ENCODE data around the gene CNN3.

The CNN3 gene

DNA sequence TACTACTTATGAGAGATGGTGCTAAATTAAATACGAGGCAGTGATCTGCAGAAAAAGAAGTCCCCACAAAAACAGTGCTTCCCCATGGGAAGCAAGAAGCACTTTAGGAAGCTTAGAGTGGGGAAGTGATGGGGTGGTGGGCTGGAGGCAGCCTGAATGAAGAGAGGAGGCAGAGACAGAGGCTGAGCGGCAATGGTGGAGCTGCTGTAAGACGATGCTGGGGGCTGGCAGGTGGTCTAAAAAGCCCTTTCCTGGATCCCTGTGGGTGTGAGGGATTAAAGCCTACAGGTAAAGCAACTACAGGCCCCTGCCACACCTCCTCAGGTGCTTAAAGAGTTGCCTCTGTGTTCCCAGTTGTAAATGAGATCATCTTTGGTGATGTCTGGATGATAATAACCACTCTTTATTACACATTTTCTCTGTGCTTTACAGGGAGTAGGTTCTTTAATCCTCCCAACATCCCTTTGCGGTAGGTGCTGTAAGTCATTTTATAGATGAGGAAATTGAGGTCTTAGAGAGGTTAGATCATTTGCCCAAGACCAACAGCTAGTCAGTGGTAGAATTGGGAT lies 39.2 kb downstream of the CNN3 start:
- no peak for DNase-seq (ENCODE audit: low read depth, low spot score)

DNA sequence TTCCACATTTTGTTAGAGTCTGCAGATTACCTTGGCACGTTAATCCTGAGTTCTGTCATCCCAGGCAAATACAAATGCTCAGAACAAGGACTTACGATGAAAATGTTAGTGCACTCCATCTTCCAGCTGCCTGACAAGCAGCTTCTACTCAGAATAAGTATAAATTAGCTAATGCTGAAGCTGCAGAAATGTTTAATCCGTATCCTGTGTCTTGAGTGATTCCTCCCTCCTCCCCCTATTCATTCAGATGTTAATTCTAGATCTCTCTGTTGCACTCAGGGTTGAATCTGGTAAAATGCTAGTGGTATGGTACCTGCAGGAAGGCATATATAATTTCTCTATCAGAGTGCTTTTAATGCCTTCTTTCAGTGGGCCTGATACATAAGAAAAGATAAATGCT lies 39.8 kb downstream of the CNN3 start:
- no peak for DNase-seq (ENCODE audit: low read depth, low spot score)

DNA sequence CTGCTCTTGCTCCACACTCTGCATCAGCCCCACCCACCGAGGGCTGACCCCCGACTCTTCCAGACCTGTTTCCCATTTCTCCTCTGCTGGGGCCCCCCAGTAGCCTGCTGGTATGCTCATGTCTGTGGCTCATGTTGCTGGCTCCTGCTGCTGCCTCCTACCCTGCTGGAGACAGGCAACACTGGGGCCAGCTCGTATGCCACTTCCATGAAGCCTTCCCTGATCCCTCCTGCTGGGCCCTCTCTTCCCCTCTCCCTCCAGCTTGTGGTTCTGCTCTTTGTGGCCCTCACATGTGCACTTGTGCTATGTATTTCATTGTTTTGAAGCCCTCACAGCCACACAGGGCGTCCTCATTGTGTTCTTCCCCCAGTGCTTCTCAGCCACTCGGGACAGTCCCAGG lies 40.5 kb downstream of the CNN3 start:
- DNase-seq (ENCODE audit: low read depth, low spot score) = no peak

DNA sequence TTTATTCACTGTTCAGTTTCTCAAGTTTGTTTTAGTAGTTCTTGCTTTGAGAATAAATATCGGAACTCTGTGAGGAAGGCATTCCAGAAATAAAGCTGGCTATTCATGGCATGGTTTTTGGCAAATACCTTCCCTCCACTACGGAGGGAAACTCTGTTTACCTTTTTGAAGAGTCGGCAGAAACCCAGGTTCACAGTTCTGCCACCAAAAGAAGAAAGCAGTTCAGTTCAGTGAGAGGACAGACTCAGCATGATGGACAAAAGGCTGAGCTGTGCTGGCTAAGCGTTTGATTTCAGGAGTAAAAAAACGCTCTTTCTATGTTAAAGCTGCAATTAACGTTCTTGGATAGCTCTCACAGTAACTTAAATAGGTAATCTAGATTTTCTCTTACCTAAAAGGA lies 42.4 kb downstream of the CNN3 start:
- DNase-seq (ENCODE audit: low read depth, low spot score) = no peak

DNA sequence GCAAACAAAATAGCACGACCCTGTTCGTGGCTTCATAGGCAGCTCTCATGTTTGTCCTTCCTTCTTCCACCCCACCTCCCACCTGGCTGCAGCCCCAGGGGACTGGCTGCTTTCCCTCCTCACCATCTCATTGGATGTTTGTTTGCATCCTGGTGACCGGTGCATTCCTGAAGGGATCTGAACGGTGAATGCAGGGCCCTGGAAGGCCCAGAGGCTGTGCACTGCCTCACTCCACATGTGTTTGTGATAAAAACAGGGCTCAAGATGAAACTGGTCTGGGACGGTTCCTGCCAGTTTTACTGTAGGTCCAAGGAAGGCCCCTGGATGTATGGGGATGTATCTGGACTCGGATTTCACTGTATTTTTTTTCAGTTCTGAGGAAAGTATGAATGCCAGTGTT lies 42.8 kb downstream of the CNN3 start:
- DNase-seq (ENCODE audit: low read depth, low spot score) = no peak

DNA sequence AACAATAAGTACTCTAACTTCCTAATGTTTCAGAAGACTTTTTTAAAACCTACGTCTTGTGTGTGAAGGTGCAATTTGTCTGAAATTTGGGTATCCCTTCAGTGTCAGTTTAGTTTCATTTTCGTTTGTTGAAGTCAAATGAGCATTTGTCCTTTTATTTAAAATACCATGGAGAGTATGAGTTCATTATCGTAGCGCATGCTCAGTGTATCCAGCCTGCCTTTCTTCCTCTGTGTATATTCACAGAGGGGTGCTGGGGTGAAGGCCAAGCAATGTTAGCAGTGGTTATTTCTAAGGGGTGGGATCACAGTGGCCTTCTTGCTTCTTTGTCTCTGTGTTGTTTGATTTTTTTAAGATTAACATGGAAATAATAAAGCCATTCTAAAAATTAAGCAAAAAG lies 43.2 kb downstream of the CNN3 start:
- no peak for DNase-seq (ENCODE audit: low read depth, low spot score)

DNA sequence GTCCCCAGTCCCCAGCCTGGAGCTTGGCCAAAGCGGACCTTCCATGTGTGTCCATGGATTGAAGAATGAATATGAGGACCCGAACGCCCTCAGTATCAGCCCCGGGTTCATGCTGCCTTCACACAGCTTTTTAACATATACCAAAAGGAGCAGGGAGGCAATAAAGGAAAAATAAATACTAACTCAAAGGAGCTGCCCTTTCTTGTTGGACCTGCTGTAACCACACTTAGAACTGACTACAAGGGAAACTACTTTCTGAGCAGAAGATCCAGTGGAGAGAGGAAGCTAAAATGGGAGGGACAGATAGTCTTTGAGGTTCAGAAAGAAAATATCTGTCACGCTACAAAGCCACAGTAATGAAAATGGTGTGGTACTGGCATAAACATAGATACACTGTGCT lies 48.6 kb downstream of the CNN3 start:
- no peak for DNase-seq (ENCODE audit: low read depth, low spot score)

DNA sequence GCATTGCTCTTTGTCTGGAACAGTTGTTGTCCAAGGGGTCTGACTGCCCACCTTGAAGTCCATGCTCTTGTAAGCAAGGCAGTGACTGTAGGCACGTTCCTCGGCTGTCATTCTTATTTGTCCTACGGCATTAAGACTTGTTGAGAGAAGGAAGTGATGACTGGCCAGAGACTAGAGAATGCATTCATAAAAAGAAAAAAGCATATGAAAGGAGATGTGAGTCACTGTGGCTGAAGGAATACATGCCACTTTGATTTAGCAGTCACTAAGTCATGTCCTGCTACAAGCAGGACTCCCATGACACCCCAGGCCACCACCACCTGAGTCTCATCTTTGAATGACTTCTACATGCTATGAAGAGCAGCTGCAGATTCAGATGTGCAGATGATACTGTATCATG lies 50.5 kb downstream of the CNN3 start:
- DNase-seq (ENCODE audit: low read depth, low spot score) = no peak

DNA sequence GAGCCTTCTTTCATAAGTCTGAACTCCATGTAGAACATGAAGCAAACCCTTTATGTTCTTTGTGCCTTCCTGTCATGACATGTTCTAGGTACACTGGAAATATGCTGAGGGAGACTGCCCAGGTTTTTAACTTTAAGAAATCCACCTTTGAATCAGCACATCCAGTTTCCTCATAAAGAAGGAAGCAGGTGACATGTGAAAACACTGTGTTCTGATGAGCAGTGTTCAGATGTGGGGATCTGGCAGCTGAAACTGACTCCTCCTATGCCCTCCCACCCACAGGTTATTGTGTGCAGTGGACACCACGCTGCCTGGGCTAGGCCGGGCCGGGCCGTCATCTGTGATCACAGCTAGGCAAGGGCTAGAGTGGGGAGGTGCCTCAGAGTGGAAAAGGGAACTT lies 51.1 kb downstream of the CNN3 start:
- DNase-seq (ENCODE audit: low read depth, low spot score) = no peak

DNA sequence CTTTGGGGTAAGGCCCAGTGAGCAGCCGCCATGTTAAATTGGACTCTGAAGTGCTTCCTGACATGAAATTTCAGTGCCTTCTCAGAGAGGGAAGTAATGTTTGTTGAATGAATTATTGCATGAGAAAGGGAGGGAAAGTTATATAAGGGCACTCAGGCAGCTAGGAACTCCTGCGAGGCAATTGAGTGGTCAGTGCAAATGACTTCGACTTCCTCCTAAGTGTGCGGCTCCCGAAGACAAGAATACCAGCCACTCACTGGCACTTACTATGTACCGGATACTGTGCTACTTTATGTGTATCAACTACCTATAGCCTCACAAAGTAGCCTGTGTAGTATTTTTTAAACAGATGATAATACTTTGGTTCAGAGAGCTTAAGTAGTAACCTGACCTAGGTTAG lies 52.5 kb downstream of the CNN3 start:
- DNase-seq (ENCODE audit: low read depth, low spot score) = no peak

DNA sequence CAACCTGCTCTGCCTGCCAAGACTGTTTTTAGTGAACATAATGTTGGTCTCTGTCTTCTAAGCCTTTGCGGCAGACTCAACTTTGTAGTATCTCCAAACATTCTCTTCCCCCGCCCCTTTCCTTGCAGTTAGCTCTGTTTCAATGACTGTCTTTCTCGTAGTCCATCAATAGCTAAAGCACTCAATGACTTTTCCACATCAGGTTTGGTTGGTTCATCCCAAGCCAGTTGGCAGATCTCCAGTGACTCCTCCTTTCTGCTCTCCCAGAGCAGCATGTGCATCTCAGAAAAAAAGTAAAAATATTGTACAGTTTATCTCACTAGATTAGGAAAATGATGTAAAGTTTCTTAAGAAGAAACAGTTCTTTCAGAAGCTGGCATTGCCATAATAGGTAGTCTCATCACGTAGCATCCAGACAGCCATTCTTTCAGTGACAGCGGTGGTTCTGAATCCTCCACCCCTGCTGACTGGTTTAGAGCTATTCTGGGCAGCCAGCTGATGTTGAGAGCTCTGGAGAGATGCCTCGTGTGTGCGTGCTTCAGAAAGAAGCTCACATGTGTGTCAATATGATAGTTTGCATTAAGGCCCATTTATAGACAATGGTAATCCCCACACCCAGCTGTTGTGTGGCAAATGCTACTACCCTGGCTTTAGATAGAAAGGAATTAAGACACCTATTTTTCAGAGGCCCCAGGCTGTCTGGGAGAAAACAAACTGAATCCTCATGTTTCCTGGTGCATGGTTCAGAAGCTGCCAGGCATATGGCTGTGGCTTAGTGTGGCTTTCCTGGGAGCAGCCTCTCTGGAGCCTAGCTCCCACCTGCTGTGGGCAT lies 53.2 kb downstream of the CNN3 start:
- no peak for DNase-seq (ENCODE audit: low read depth, low spot score)

DNA sequence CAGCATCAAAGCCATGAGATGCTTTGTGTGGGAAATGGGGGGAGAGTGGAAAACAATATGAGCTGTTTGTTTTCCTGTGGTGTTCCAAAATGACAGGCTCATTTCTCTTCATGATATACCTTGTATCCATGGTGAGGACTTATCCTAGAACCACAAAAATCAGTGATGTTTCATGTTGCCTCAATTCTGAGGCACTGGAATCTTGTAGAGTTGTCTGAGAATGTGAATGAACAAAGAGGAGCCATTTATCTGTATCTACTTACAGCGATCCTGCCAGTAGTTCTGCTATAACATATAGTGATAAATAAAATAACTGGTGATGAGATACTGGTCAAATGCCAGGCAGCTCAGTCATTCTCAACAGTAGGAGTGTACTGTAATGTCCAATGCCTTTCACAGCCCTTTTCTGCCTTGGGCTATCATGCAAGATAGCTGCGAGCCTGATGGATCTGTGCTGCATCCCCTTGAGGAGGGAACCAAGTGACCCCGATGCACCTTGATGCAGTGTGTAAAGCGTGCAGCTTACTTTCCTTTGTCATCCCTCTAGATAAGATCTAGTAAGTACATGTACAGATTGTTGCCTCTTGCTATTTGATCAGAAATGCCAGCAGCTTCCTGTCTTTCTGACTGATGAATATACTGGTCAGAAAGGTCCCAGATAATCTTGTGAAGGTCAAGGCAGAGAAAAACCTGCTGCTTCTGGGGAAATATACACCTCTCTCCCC lies 54.0 kb downstream of the CNN3 start:
- DNase-seq (ENCODE audit: low read depth, low spot score) = no peak

DNA sequence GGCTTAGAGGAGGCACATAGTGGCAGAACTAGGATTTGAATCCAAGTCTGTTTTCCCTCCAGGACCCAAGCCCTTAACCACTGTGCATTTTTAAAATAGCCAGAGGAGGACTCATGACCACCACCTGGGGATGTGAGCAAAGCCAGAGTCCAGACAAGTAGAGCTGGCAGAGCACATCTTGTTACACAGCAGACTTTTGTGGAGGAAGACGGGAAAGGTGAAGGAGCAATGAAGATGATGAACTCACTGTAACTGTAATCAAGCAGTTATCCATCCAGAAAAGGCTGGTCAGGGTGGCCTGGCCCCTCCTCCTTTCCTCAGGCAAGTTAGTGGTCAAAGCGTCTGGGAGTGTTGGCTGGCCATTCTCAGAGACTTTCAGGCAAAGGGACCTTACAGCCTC lies 55.9 kb downstream of the CNN3 start:
- DNase-seq (ENCODE audit: low read depth, low spot score) = no peak

DNA sequence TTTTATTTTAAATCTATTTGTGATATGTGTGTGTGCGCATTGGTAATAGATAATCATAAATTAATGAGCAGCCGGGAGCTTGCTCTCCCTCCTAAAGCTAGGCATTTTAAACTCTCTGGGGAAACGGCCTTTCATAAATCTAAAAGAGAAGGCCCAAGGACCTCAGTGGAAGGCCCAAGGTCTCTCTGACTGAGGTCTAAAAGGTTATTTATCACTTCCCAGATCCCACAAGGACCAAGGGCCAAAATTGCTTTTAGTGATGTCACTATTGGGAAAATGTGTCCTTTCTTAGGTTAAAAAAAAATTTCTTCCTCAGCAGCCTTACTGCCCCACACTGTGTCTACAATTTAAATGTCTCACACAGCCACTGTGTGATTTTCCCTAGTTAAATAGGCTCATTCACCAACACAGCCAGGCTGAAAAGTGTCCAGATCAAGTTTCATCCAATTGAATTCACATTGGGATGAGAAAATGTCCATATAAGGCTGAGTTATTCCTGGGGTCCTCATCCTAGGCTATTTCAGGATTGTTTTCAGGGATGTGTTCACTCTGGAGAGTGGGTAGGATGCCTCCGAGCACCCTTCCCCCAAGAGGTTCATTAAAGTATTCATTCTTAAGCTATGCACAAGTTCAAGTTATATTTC lies 60.6 kb downstream of the CNN3 start:
- no peak for DNase-seq (ENCODE audit: low read depth, low spot score)

DNA sequence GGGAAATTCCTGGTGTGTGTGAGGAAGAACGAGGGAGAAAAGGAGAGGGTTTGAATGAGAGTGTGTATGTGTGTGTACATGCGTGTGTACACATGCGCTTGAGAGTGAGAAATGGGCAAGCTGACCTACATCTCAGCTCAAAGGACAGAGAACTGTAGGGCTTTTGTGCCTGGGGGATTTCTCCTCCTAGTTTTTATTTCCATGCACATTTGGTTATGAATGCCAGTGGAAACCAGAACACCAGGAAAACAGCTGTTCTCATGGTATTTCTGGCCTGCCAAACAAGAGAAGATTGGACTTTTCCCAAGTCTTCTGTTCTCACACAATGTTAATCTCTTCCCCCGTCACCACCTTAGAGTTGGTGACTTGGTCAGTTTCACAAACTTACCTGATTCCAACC lies 61.5 kb downstream of the CNN3 start:
- no peak for DNase-seq (ENCODE audit: low read depth, low spot score)

DNA sequence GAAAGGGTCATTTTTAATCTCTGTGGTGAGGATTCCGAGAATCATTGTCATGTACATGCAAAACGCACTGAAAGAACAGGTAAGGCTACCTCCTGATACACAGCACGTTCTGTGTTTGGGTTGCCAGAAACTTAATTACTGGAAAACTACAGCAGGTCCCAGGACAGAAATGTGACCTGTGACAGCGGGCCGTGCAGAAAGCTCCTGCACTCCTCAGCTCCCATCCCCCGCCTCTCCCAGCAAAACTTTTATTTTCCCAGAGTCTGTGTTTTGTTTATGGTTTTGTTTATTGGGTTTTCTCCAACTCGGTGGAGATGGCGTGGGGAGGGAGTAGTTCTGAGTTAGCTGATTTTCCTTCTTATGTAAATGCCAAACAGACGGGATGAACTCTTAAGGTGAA lies 62.1 kb downstream of the CNN3 start:
- DNase-seq (ENCODE audit: low read depth, low spot score) = no peak

DNA sequence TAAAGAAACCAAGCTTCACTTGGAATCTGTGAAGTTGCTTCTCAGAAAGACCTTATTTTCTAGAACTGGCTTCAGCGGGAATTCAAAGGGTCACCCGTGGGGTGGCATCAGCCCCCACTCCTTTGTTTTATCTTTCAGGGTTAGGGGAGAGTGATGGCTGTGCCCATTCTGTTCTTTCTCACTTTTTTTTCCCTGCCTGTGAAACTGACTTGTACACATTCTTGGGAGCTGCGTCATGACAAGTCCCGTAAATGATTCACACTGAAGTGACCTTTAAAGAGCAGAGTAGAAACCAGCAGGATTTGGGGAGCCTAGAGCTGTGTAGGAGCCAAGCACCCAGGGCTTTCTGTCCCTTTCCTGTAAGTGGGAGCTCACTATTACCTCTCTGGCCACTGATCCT lies 63.0 kb downstream of the CNN3 start:
- no peak for DNase-seq (ENCODE audit: low read depth, low spot score)

DNA sequence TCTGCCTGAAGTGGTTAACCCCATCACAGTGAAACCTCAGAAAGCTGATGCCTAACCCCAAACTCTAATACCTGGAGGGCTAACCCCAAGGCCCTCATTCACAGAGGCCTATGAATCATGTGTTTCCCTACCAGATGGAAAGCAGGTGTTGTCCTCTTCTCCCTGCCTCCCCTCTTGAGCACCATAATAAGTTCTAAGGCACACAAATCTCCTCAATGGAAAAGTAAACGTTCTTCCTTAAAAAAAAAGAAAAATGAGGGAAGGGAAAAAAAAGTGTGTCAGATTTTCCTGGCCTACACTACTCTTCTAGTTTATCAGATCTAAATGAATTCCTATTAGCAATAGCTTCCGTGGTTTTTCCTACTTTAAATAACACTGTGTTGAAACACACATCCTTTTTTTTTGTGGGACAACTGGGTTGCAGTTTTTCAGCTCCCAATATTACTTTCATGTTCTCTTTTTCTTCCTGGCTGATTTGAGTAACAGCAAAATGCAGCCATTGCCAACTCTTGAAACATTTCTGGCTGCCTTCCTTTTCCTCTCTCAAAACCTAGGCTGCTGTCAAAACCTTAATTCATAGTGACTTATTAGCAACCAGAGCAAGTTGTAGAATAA lies 63.5 kb downstream of the CNN3 start:
- no peak for DNase-seq (ENCODE audit: low read depth, low spot score)

DNA sequence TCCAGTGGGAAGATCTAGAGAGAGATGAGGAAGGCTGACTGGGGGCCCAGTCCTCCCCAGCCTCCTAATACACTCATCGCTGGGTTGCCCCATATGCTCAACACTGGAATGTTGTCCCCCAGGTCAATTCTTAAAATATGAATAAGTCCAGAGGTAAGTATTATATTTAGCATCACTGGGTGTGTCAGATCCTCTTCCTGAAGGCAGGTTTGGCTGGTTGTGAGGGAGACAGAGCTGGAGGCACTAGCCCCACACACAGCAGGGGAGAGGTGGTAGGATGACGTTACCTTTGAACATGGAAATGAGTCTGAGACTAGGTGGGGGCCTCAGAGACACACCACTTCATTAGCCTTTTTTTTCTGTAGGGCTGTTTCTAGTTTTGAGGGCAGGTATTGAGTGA lies 64.2 kb downstream of the CNN3 start:
- no peak for DNase-seq (ENCODE audit: low read depth, low spot score)

DNA sequence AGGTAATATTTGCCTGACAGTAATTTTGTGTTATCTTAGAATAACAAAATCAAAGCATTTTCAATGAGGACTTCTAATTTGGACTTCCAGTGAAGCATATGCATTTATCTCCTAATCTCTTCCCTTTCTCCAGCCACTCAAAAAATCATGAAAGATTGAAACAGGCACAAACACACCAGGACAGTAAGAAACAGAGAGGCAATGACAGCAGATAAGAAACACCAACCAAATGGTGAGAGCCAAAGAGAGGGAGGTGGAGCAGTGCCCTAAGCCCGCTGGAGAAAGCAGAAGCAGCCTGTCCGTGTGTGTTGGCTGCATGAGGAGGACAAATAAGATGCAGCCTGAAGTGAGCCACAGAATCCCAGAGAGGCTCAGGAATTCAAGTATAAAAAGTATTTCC lies 67.7 kb downstream of the CNN3 start:
- DNase-seq (ENCODE audit: low read depth, low spot score) = no peak

DNA sequence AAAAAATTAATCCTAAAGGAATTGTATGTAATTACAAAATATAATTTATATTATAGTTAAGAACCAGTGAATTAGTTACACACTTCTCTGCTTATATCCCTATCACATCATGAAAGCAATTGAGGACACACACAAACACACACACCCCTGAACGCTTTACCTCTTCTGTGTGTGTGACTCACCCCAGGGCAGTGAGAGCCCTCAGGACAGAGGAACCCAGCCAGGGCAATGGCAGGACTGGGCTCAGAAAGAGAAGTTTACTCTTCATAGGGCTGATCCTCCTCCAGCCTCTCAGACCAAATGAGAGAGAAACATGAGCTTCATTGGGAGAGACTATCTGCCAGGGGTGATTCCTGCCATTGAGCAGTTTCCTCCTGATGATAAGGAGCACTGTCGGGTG lies 68.6 kb downstream of the CNN3 start:
- DNase-seq (ENCODE audit: low read depth, low spot score) = no peak

DNA sequence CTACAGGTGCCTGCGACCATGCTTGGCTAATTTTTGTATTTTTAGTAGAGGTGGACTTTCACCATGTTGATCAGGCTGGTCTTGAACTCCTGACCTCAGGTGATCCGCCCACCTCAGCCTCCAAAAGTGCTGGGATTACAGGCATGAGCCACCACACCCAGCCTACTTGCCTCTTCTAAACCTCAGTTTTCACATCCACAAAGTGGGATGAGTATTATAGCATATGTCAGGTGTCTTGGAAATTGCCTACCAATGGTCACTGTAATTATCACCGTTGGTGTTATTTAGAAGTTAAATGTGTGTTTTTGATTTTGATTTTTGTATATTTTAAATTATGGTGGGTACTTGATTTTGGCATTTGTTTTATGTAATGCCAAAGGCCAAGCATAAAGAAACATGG lies 70.0 kb downstream of the CNN3 start:
- DNase-seq (ENCODE audit: low read depth, low spot score) = no peak

Data from activated naive CD8-positive, alpha-beta T cell treated with anti-CD3 and anti-CD28 coated beads, Interleukin-2, amount 50 U/mL, for 16 hours (primary cell).